HFFc6 (cell line): ENCODE data around the gene HOXA6. TPM values are rescaled to one million over a fixed set of nuclear protein-coding genes. Genes with fewer than 3 reads are reported as not detected.

Experiments
- DNase-seq: peaks from one replicate; pipeline ENCODE4 v3.0.0-alpha.2; 2018
- H3K27ac Mint-ChIP-seq: 2 replicates; pipeline ENCODE4 v1.8.0; 2020; ENCODE audit warnings: mild to moderate bottlenecking, mixed read lengths
- H3K27me3 Mint-ChIP-seq: 2 replicates; pipeline ENCODE4 v1.8.0; 2021; ENCODE audit warnings: mild to moderate bottlenecking, moderate library complexity, mixed read lengths; ENCODE audit not compliant: insufficient read depth
- H3K36me3 Mint-ChIP-seq: 2 replicates; pipeline ENCODE4 v1.8.0; 2021; ENCODE audit warnings: low read depth, mixed read lengths
- H3K4me1 Mint-ChIP-seq: 2 replicates; pipeline ENCODE4 v1.8.0; 2020; ENCODE audit warnings: low read depth, mixed read lengths
- H3K4me3 Mint-ChIP-seq: 2 replicates; pipeline ENCODE4 v1.8.0; 2020; ENCODE audit warnings: mild to moderate bottlenecking, moderate library complexity, mixed read lengths
- H3K9me3 Mint-ChIP-seq: 2 replicates; pipeline ENCODE4 v1.8.0; 2020; ENCODE audit warnings: mild to moderate bottlenecking, mixed read lengths
- total RNA-seq, 6 experiments: library from RNA; stranded (reverse); fragmentation: NEBNext Ultra II Directional; extraction: Animal tissue kit (Norgen Biotek cat#: 25700); gene quantifications; 2 replicates in 1 of 6; 3 replicates in 5 of 6; pipeline ENCODE4 v1.2.3, GENCODE V29; 2021
- TF ChIP-seq, protein P1 (sequence below): fragments of 200-600 bp; sonication (generic); IDR thresholded peaks from 2 replicates; pipeline ENCODE4 v1.5.0; 2021; ENCODE audit warnings: antibody characterized with exemption, mild to moderate bottlenecking

The HOXA6 gene
- total RNA-seq, 6 experiments from 2014 or later, result 2.3 to 3.8 (median 2.8) TPM

DNA sequence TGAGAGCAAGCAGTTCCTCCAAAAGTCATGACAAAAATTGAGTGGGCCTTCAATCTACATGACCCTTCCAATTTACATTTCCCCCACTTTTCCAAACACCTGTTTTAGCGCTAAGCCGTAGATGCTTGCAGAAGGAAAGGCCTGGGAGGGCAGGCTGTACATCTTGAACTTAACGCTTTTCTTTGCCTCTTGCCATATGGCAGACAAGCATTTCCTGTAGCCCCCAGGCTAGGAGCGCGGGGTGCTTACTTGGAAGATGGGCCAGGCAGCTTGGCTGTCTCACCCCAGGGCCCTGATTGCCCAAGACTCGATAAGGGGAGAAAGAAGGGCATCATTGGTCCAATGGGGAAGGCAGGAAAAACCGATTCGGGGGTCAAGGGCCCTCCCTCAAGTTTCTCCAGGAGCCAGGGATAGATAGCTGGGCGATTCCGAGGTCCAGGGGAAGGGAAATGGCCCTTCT lies 24.8 kb upstream of the HOXA6 start:
- TF ChIP-seq, protein P1, sequence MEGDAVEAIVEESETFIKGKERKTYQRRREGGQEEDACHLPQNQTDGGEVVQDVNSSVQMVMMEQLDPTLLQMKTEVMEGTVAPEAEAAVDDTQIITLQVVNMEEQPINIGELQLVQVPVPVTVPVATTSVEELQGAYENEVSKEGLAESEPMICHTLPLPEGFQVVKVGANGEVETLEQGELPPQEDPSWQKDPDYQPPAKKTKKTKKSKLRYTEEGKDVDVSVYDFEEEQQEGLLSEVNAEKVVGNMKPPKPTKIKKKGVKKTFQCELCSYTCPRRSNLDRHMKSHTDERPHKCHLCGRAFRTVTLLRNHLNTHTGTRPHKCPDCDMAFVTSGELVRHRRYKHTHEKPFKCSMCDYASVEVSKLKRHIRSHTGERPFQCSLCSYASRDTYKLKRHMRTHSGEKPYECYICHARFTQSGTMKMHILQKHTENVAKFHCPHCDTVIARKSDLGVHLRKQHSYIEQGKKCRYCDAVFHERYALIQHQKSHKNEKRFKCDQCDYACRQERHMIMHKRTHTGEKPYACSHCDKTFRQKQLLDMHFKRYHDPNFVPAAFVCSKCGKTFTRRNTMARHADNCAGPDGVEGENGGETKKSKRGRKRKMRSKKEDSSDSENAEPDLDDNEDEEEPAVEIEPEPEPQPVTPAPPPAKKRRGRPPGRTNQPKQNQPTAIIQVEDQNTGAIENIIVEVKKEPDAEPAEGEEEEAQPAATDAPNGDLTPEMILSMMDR, result no peak
- Mint-ChIP-seq H3K27ac (peak overlapping the region; percentile 99), H3K27me3 (peaks cover 26% of the 10 kb centered on the region), H3K4me3 (peak overlapping the region; percentile 96), H3K4me1 (peaks cover 62% of the 10 kb centered on the region), H3K9me3 (no peaks in the 10 kb centered on the region), H3K36me3 (peaks cover 58% of the 10 kb centered on the region)
- DNase-seq, result peak; percentile 75

DNA sequence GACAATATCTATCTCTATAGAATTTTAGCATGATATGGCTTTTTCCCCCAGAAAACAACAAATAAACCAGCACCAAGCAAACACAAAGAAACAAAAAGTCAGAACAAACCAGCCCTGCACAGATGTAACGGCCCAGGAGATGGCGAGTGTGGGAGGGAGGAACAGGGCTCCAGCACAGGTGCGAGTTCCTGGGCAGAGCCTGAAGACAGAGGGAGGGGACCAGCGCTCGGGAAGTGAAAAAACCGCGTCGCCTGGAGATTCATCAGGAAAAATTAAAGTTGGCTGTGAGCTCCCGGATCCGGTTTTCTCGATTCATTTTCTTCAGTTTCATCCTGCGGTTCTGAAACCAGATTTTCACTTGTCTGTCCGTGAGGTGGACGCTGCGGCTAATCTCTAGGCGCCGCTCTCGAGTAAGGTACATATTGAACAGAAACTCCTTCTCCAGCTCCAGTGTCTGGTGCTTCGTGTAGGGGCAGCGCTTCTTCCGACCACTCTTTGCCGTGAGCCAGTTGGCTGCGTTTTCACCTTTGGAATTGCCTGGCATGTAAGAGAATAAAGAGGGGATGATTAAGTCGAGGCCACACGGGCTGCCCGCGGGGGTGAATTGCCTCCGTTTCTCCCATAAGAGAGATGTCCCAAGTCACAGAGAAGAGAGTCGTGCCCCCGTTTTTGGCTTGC lies 24.2 kb upstream of the HOXA6 start:
- Mint-ChIP-seq H3K27ac (peak overlapping the region; percentile 99), H3K9me3 (no peaks in the 10 kb centered on the region), H3K36me3 (peaks cover 60% of the 10 kb centered on the region), H3K4me1 (peaks cover 62% of the 10 kb centered on the region), H3K4me3 (peak overlapping the region; percentile 96), H3K27me3 (peaks cover 30% of the 10 kb centered on the region)
- TF ChIP-seq, protein P1, result no peak; the same call in 1 of the 2 replicates
- no peak for DNase-seq

DNA sequence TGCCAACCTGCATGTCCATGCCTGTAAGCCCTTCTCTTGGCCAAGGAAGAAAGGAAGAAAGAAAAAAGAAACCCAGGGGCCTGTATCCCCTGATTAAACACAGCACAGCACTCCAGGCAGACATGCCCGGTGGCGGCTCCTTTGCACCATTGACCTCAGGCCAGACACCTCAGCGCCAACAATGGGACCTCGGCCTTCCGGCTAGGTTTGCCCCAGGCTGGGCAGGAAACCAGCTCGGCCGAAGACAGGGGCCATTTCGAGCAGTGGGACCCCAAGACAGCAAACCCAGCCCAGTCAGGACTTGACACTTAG lies 23.7 kb upstream of the HOXA6 start:
- H3K4me1 Mint-ChIP-seq, result peaks cover 59% of the 10 kb centered on the region
- H3K27me3 Mint-ChIP-seq, result peaks cover 30% of the 10 kb centered on the region
- H3K36me3 Mint-ChIP-seq, result peaks cover 56% of the 10 kb centered on the region
- no peaks in the 10 kb centered on the region for H3K9me3 Mint-ChIP-seq
- H3K4me3 Mint-ChIP-seq, result peak overlapping the region; percentile 96
- no peak for DNase-seq
- H3K27ac Mint-ChIP-seq, result peak overlapping the region; percentile 99
- TF ChIP-seq, protein P1, result no peak

DNA sequence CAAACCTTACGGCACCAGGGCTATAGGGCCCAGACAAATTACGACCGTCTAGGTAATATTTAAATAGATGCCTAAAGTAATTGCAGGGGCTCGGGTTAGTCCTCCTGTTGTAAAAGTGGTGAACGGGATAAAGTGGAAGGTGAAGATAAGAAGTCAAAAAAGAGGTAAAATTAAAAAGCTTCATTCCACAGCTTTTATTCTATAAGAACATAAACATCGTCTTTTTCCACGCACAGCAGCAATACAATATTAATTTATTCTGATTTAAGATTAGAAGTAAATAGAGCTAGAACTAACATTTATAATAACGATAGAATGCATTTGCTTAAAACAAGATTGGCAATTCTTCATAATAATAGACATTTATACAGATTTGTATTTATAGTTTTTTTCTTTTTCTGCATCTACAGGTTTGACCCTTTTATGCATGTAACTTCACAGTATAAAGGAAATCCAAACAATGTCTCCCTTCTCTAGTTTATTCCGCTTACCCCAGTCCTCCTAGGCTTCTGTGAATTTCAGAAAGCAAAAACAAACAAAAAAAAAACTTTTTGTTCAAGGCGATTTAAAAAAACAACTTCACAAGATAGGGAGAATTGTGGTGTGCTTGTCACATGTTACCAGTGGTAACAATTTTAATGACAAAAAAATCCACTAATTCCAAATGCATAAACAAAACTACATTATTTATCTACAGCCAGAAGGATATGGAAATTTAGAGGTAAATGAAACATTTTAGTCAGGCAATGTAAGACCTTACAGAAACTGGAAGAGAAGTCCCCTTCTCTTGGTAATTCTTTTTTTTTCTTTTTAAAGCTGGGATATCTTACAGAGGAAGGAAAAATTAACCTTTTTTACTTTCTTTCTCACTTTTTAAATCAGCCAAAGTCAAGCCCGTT lies 23.1 kb upstream of the HOXA6 start:
- H3K4me1 Mint-ChIP-seq, result peaks cover 53% of the 10 kb centered on the region

DNA sequence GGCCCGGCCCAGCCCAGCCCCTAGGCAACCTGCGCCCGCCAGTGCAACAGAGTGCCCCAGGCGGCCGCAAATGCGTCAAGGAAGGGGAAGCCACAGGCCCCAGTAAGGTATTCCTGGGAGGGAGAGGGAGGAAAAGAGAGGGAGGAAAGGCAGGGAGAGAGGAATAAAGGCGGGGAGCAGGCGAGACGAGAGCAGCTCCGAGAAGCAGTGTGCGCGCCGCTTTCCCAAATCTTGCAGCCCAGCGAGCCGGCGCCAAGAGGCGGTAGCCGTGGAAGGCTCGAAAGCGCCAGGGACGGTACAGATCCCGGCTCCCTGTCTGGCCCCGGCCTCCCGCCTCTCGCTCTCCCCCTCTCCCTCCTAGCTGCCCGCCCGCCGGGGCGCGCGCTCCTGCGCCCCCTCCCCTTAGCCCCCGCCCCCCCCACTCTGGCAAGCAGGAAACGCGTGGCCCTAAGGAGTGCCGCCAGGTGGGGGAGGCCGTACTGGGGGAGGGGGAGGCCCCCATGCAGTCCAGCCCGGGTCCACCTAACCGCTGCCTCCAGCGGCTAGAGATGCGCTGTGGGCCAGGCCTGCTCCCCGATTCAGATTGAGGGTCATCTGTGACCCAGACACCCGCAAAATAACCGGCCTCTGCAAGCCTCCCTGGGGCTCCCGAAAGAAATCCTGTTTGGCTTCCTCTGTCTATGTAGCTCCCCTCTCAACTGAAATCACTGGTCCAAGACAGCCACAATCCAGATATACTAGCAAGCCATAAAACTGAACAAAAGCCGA lies 22.3 kb upstream of the HOXA6 start:
- peaks cover 45% of the 10 kb centered on the region for H3K4me1 Mint-ChIP-seq
- peaks cover 50% of the 10 kb centered on the region for H3K36me3 Mint-ChIP-seq
- no peaks in the 10 kb centered on the region for H3K9me3 Mint-ChIP-seq
- TF ChIP-seq, protein P1, result no peak
- H3K27ac Mint-ChIP-seq, result peak overlapping the region; percentile 99
- peak overlapping the region; percentile 96 for H3K4me3 Mint-ChIP-seq
- peaks cover 27% of the 10 kb centered on the region for H3K27me3 Mint-ChIP-seq
- DNase-seq, result peak; percentile 66

More for the DNA sequence above, 23.1 kb upstream of the HOXA6 start:
- H3K36me3 Mint-ChIP-seq, result peaks cover 52% of the 10 kb centered on the region
- TF ChIP-seq, protein P1, result no peak
- peak overlapping the region; percentile 96 for H3K4me3 Mint-ChIP-seq
- H3K27me3 Mint-ChIP-seq, result peaks cover 27% of the 10 kb centered on the region
- H3K9me3 Mint-ChIP-seq, result no peaks in the 10 kb centered on the region
- H3K27ac Mint-ChIP-seq, result peak overlapping the region; percentile 99
- no peak for DNase-seq
